Measurements from ENCODE around the gene IFNB1.
A peak's percentile ranks its signal among the peaks of the same experiment; 100 is the strongest.

IFNB1 gene

DNA sequence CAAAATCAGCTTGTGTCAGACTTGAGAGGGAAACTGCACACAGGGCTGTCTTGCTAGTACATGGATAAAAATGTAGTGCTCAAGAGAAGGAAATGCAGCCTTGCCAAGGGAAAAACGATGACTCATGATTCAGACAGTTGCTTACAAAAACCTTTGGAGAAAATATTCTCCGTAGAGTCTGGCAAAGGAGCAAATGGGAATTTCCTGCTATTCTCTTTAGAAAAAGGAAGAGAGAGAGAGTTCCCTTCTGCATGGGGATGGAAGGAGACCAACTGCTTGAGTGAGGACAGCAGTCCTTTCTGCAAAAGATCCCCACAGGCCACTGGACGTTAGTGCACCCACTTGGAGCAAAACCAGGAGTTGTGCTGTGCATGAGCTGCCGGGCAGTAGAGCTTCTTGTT is 7.6 kb downstream of the IFNB1 start:
- no peak for DNase-seq (ENCODE audit: low read depth)

DNA sequence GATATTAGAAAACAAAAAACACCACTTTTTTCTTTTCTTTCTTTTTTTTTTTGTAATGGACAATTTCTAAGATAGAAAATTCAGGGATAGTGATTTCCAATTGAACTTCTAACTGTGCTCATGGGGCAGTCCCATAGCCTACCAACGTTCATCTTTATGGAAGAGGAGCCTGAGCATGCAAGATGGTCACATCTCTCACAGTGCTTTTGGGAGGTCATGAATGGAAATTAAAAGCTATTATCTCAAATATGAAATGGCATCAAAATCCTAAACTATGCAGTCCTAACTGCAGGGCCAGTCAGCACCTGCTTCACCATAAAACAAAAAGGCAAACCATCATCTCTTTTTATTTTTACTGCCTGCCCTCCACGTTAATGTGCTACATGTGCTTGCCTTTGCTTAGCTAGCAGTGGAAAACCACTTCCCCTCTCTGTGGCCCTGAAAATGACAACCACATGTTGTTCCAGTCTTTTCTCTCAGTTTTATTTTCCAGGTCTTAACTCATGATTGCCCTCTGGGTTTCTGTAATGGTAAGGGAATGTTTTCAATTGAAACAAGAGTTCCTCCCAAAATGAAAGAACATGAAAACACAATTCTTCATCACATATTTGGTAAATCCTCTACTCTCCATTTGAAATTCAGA is 16.7 kb downstream of the IFNB1 start:
- no peak for DNase-seq (ENCODE audit: low read depth)

DNA sequence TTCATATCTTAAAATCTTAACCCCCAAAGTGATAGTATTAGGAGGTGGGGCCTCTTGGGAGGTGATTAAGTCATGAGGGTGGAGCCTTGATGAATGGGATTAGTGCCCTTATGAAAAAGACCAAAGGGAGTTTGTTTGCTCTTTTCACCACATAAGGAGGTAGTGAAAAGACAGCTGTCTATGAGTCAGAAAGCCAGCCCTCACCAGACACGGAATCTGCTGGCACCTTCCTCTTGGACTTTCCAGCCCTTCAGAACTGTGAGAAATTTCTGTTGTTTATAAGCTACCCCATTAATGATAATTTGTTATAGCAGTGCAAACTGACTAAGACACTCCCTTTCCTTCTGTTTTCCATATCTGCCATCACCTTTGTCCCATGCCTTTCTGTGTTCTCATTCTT is 20.8 kb downstream of the IFNB1 start:
- no peak for DNase-seq (ENCODE audit: low read depth)

DNA sequence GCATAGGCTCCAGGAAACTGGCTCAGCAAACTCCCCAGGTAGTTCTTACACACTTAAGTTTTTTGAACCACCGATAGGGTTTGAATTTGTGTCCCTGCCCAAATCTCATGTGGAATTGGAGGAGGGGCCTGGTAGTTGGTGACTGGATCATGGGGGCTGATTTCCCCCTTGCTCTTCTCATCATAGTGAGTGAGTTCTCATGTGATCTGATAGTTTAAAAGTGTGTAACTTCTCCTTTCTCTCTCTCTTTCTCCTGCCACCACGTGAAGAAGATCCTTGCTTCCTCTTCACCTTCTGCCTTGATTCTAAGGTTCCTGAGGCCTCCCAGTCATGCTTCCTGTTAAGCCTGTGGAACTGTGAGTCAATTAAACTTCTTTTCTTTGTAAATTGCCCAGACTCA is 23.9 kb downstream of the IFNB1 start:
- no peak for DNase-seq (ENCODE audit: low read depth)

DNA sequence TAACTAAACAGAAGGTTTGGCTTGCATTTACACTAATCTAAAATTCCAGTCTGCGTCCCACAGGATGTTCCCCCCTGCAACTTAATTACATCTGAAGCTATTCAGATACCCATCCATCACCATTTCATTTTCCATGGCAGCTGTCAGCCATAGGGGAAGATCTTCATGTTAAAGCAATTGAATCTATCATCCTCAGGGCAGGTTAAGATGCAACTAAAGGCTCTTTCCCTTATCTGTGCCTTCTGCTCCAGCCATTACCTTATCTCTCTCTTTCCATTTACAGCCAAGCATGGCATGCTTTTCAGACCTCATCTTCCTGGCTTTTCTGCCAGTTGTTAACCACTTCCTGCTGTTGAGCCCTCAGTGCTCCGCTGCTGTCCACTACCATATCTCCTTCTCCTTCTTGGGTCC is 30.5 kb downstream of the IFNB1 start:
- no peak for DNase-seq (ENCODE audit: low read depth)

DNA sequence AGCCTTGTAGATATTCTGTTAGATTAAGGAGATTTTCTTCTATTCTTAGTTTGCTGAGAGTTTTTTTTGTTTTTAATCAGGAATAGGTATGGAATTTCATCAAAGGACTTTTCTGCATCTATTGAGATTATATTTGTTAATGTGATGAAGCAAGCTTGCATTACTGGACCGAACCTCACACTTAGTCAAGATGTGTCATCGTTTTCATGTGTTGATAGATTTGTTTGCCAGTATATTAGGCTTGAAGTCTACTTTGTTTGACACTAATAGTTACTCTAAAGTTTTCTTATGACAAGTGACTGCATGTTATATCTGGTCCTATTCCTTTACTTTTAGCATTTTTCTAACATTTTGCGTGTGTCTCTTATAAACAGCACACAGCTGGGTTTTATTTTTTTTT is 33.9 kb downstream of the IFNB1 start:
- no peak for DNase-seq (ENCODE audit: low read depth)

DNA sequence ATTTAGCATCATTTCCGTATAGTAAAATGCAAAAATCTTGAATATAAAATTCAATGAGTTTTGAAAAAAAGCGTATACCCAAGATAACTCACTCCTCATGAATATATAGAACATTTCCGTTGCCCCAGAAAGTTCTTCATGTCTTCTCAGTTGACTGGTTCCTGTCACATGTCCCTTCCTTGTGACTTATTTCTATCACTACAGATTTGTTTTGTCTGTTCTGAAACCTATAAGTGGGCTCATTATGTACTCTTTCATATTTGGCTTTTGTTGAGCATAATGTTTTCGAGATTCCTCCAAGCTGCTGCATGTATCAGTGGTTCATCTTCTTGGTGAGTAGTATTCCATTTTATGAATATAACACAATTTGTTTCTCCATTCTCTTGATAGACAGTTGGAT is 35.3 kb downstream of the IFNB1 start:
- DNase-seq (ENCODE audit: low read depth), result no peak

DNA sequence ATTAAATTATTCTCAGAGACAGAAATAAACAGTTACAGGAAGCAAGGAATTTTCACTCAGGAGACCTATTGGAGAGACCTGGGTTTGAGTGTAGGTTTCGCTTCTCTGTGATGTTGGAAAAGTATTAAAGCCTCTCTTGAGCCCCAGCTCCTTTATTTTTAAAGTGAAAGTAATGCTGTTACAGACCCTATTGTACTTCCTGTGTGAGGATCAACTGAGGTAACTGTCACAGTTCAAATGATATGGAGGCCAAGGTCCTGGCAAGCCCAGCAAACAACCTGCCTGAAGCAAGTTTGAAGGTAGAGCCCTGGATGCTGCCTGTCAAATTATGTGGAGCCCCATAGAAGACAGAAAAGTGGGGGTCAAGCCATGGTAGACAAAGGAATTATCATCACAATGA is 38.4 kb downstream of the IFNB1 start:
- no peak for DNase-seq (ENCODE audit: low read depth)

DNA sequence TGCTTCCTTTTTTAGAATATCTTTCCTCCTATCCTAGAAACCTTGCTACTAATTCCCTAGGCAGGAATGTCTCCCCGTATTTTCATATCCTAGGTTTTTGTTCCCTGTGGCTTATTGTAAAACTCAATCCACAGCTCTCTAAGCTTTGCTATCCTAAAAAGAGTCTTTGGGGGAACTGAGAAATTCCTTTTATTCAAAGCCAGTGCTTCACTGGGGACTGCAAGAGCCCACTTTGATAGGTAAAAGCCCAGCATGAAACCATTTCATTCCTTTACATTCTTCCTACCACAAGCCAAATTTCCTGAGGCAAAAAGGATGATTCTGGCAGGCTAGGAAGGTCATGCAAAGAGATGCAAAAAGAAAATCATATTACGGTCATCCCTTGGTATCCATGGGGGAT is 40.5 kb downstream of the IFNB1 start:
- DNase-seq (ENCODE audit: low read depth), result no peak

DNA sequence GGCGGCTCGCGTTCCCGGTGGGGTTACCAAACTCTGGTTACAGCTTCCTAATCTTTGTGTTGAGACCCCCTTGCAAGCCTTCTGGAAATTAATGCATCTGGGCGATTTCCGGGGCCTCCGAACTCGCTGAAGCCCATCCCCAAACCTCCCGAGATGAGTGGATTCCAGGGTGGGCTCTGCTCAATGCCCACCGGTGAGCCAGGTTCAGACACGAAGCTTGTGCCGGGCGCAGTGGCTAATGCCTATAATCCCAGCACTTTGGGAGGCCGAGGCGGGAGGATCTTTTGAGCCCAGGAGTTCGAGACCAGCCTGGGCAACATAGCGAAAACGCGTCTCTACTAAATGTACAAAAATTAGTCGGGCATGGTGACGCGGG is 45.9 kb downstream of the IFNB1 start:
- DNase-seq (ENCODE audit: low read depth), result no peak

DNA sequence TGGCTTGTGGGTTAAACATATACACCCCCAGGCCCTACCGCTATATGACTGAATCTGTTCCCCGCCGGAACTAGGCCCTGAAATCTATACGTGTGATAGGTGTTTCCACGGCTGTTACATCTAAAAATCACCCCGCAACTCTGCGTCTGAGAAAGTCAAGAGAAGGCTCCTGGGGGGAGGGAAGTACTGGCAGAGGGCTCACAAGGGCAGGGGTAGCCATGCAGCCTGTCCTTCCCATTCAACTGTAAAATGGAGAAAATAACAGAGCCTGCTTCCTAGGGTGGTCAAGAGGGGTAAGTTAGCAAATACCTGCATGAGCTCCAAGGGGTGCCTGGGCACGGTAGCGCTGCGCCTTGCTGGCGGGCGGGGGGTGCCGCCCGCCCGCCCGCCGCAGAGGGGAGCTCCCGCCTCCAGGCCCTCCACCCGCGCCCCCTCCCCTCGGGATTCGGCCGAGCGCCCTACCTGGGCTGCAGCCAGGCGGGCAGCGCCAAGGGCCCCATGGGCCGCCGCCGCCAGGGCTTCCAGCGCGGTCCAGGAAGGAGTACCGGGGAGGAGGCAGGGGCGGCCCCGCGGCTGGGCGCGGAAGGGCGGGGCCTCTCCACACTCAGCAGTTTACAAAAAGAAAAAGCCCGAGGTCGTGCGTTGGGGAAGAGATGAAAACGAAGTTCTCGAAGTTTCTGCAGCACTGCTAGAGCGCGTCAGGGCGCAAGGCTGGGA is 46.5 kb downstream of the IFNB1 start, which contains the start of gene HACD4:
TSS of gene HACD4 (minus strand) at position 550 of the 717 bp plus-strand sequence. CDS start at position 500, 50 bp downstream.
- peak; percentile 47 for DNase-seq (ENCODE audit: low read depth)

DNA sequence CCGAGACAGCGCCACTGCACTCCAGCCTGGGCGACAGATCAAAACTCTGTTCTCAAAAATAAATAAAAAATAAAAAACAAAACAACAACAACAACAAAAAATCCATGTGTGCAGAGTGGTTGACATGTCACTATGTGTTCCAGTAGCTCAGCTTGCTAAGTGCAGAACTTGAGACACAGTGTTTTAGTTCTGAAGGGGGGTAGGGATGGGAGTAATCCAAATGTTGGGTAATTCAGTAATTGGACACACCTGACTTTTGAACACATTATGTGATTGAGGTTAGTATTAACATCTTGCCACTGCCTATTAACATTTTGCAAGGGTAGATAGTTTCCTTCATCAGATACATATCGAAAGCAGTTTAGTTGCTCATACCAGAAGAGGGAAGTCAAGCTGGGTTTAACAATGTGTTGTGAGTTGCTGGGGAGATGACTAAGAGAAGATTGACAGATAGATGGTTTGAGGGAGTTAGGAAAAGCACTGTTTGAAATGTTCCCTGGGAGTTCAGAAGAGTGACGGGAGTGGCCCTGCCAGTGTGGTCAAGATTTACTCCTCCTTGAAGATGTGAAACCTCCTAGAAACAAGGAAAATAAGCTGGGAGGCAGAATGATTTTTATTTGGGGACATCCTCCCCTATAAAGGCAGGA is 47.2 kb downstream of the IFNB1 start:
- no peak for DNase-seq (ENCODE audit: low read depth)

DNA sequence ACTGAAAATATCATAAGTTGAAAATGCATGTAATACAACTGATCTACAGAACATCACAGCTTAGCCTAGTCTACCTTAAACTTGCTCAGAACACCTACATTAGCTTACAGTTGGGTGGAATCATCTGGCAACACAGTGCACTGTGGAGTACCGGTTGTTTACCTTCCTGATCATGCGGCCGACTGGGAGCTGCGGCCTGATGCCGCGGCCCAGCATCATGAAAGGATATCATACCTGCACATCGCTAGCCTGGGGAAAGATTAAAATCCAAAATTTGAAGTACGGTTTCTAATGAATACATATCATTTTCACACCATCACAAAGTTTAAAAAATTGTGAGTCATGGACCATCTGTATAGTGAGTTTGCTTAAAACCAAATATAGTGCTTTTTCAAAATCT is 48.1 kb downstream of the IFNB1 start:
- no peak for DNase-seq (ENCODE audit: low read depth)

DNA sequence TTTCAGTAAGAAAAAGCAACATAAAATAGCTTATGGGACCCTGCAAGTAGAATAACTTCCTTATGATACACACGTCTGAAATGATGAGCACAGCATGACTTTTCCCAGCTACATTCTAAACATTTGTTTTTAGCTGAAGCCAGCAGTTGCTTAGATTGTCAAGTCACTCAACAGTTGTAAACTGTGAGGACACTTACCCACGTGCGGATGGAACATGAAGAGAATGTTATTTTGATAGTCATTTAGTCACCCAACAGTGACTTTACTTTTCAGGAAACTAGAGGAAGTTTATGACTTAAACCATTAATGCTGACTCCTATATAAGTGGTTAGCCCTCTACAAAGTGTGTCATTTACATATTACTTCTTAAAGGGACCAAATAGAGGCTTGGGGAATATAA is 49.3 kb downstream of the IFNB1 start:
- no peak for DNase-seq (ENCODE audit: low read depth)

DNA sequence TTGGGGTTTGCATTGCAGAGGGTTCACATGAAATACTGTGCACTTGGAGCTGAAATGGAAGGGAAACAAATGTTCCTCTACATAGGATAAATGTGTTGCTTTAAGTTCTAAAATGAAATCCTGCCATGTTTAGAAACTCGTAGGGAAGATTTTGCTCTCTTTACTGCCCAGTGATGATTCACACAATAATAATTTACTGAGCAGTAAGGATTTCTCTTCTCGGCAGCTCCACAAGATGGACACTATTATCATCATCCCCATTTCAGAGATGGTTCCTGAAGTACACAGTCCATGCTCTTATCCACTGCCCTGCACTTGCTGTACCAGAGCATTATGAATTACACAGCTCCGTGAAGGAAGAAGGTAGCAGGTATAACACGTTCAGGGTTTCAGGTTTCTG is 50.4 kb downstream of the IFNB1 start:
- DNase-seq (ENCODE audit: low read depth), result no peak
